Measurements from ENCODE around the gene JARID2.

GRCh38 chr6:15356179-15356578, 110.3 kb downstream of the JARID2 start:
- no peak for TF ChIP-seq CTCF (IDR thresholded peaks at IDR 0.05)
- no peak for TF ChIP-seq POLR2A (IDR thresholded peaks at IDR 0.05)

All from Peyer's patch (tissue), 4 donors.